Activated T-cell treated with anti-CD3 and anti-CD28 coated beads, Interleukin-2, amount 50 U/mL, for 48 hours (primary cell): ENCODE results near the gene OTUB2.

Source experiments
- DNase-seq, 2 experiments: peaks; one replicate each; pipeline ENCODE4 v3.0.0-alpha.2; 2020

OTUB2 gene

DNA sequence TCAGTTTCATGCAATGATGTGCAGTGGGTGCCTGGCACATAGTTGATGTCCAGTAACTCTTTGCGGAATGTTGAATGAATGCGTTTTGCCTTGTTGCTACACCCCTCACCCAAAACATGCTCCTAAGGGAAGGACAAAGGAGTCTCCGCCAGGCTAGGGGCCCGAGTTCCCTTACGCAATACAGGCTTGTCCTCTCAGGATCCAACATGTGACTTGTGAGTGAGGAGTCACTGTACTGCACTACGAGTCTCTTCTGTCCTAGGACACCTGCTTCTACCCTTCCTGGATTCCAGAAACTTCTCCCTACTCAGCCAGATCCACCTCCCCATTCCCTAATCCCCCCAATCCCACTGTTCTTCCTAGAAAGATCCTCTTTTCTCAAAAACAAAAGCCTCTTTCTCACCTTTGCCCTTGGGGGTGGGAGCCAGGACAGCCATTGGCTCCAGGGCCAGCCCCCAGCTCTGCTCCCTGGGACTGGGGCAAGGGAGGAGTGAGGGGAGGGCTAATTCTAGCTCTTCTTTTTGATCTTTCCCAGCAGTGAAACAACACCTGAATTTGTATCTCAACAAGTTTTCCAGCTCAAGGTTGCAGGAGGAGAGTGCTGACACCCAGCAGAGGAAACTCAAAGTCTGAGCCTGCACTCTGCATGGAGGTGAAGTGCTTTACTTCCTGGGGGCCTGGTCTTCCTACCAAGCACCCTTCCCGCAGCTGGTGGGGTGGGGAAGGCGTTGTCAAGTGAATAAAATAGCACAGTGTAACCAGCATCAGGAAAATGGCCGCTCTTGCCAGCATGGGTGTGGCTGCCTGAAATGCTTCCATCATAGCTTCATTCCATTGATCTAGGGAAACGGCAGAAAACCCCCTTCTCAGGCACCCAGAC, 3.4 kb upstream of the OTUB2 start:
- no peak for DNase-seq

DNA sequence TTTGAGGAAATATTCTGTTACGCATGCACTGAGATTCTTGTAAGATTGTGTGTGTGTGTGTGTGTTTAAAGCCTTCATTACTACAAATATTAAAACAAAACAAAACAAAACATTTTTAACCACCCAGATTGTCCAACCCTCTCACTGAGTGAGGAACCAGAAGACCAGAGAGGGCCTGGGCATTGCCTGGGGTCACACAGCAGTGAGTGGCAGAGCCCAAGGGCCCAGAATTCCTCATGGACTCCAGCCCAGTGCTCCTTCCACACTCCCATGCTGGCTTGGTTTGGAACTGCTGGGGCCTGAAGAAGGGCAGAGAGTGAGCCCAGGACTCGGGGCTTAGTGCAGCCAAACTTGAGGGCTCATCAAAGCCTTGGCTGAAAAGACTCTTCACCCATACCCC, 1.6 kb upstream of the OTUB2 start:
- DNase-seq, result no peak

DNA sequence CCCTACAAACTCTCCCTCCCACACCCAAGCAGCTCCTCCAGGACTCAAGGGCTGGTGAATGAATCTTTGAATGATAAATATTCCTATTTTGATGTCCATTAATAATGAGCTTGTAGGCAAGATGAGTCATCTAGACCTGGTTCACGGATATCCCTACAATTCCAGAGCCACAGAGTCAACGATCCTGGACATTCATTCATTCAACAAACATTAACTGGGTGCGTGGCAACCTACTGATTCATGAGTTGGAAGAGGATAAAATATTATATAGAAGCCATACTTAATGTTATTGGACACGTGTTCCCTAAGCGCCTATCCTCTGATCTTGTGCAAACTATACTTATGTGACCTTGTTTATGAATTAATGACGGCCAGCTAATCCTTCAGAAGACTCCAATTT, 420 bp upstream of the OTUB2 start:
- no peak for DNase-seq

GRCh38 chr14:94026889-94027469, 839 bp downstream of the OTUB2 start:
- no peak for DNase-seq

DNA sequence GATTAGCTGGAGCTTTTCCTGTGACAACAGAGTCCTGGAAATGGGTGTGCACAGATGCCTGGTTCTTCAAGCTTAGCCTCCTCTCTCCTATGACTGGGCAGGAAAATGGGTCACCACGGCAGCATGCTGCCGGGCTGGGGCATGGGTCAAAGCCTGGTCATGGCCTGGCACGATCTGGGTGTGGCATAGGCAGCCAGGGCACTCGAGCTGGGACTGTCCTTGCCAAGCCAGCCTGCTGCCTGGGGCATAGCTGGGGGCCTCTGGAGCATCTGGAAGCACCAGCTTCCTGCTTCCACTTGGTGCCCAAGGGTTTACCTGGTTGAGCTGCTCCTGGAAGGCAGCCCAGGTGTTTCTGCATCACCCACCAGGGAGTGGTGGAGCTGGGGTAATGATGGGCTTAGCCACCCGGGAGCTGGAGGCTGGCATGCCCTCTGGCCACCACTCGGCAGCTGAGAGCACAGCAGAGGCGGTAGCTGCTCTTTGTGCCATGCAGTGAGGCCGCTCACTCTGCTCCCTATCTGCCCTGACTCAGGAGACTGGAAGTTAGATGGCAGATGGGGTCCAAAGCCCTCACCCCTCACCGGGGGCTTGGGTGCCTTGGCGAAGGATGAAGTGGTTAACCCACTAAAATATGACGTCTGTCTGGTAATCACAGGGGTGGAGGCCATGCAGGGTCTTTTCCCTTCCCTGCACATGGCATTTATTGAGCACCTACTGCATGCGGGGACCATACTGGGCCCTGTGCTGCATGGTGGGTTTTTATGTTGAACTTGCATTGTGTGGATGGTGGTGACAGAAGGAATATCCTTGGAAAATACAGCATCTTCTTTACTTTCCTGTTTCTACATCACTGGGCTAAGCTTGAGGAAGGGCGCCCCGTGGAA, 1.7 kb downstream of the OTUB2 start:
- no peak for DNase-seq

GRCh38 chr14:94028450-94028826, 2.3 kb downstream of the OTUB2 start:
- peak; percentile 62 to 66 for DNase-seq

DNA sequence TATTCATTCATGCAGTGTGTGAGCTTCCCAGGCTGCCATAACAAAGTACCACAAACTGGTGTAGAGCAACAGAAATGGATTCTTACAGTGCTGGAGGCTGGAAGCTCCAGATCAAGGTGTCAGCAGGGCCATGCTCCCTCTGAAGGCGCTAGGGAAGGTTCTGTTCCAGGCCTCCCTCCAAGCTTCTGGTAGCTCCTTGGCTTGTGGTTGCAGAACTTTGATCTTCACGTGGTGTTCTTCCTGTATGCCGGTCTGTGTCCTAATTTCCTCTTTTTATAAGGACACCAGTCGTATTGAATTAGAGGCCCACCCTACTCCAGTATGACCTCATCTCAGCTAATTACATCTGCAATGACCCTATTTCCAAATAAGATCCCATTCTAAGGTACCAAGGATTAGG, 3.1 kb downstream of the OTUB2 start:
- no peak for DNase-seq

DNA sequence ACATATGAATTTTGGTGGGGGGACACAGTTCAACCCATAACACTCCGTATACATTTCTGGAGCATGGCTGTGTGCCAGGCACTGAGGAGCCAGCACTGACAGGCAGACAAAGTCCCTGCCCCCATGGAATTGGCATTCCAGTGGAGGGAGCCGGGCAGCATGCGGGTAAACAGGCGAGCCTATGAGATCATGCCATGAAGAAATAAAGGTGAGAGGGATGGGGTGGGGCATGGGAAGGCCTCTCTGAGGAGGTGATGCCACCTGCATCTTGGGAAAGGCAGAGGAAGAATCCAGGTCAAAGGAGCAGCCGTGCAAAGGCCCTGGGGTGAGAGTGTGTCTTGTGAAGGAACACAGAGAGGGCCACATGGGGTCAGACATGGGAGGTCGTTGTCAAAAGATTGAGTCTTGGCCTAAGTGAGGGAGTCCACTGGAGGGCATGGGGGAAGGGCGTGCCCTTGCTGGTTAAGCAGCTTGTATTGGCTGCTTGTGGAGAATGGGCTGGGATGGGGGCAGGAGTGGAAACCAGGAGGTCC, 3.6 kb downstream of the OTUB2 start:
- no peak for DNase-seq

GRCh38 chr14:94030571-94030970, 4.4 kb downstream of the OTUB2 start:
- no peak for DNase-seq

GRCh38 chr14:94031161-94031882, 5.2 kb downstream of the OTUB2 start:
- no peak for DNase-seq

DNA sequence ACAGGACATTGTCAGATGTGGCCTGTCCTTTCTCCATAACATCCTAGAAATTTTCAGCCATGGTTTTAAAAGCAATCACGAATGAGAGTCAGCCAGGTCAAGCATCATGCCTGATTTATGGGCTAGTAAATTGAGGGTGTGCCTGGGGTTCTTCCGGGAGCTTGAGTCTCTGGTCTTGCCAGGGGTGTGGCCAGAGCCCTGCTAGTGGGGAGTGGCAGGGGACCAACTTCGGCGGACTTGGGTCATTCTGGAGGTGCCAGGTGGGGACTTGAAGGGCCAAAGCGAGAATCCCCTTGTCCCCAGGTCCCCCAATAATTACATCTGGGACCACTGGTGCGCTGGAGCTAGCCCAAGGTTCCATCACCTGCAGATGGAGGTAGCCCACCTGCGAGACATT, 5.7 kb downstream of the OTUB2 start:
- no peak for DNase-seq

- no peak for DNase-seq
Measured at GRCh38 chr14:94034886-94035285, 8.7 kb downstream of the OTUB2 start.

GRCh38 chr14:94036313-94037167, 10.4 kb downstream of the OTUB2 start:
- peak; percentile 85 to 88 for DNase-seq

DNA sequence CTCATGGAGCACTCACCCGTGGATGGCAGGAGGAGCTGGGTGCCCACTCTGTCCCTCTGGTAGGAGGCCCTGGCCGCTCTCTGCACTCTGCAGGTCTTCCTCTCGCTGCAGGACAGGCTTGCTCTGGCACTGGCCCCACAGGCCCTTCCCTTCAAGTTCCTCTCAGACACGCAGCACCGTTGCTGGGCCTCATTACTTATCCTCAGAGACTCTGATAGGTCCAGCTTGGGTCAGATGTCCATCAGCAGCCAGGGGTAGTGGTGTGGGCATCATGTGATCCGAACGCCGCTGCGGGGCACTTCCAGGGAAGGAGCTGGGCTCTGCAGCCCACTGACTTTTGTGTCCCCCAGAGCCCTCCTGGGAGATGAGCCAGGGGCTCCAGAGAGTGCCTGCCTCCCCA, 11.8 kb downstream of the OTUB2 start:
- DNase-seq, result no peak

- no peak for DNase-seq
Measured at GRCh38 chr14:94038510-94038909, 12.4 kb downstream of the OTUB2 start.

DNA sequence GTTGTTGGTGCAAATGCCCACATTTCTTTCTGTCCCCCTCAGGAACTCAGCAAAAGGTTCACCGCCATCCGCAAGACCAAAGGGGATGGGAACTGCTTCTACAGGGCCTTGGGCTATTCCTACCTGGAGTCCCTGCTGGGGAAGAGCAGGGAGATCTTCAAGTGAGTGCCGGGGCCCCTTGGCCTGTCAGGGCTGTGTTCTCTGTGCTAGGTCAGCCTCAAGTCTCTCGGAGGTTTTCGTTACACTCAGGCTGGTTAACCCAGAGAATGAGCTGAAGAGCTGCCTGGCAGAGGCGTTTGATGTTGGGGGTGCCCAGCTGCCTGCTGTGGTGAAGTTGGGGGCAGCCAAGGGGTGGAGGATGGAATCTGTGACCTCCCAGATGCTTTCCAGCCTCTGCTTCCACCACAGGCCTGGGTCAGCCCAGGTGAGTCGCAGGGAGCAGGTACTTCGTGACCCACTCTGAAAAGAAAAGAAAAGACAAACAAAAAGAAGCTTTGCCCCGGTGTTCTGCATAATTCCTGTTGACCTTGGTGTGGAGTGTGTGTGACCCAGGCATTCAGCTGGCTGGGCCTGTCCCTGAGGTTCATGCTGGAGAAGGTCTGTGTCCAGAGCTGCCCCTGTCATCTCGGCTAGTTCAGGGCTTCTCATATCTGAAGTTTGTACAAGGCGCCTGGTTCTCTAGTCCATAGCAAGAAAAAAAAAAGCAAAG, 12.9 kb downstream of the OTUB2 start:
- no peak for DNase-seq

- DNase-seq, result no peak
Measured at GRCh38 chr14:94040247-94040646, 14.1 kb downstream of the OTUB2 start.

- DNase-seq, result no peak
Measured at GRCh38 chr14:94040796-94041195, 14.7 kb downstream of the OTUB2 start.

- DNase-seq, result no peak
Measured at GRCh38 chr14:94041551-94042346, 15.6 kb downstream of the OTUB2 start.

- no peak for DNase-seq
Measured at GRCh38 chr14:94042433-94043091, 16.4 kb downstream of the OTUB2 start.
